ENCODE measurements around the gene TBC1D8.

Gene TBC1D8

GRCh38 chr2:101026923-101027469 is 124.2 kb downstream of the TBC1D8 start:
- DNase-seq (ENCODE audit: low read depth), result no peak

- DNase-seq (ENCODE audit: low read depth), result no peak
Observed at GRCh38 chr2:101026253-101026701, 124.9 kb downstream of the TBC1D8 start.

- DNase-seq (ENCODE audit: low read depth), result no peak
Observed at GRCh38 chr2:101025561-101025960, 125.6 kb downstream of the TBC1D8 start.

- DNase-seq (ENCODE audit: low read depth), result no peak
Observed at GRCh38 chr2:101023327-101024107, 127.7 kb downstream of the TBC1D8 start.

- DNase-seq (ENCODE audit: low read depth), result no peak
Observed at GRCh38 chr2:101022221-101022620, 129.0 kb downstream of the TBC1D8 start.

GRCh38 chr2:101018934-101019333 is 132.2 kb downstream of the TBC1D8 start:
- no peak for DNase-seq (ENCODE audit: low read depth)

GRCh38 chr2:101017371-101017770 is 133.8 kb downstream of the TBC1D8 start:
- no peak for DNase-seq (ENCODE audit: low read depth)

GRCh38 chr2:101014264-101014857 is 136.8 kb downstream of the TBC1D8 start:
- no peak for DNase-seq (ENCODE audit: low read depth)

GRCh38 chr2:101012706-101013181 is 138.4 kb downstream of the TBC1D8 start:
- DNase-seq (ENCODE audit: low read depth), result peak; percentile 8

- no peak for DNase-seq (ENCODE audit: low read depth)
Observed at GRCh38 chr2:101012054-101012705, 139.0 kb downstream of the TBC1D8 start.

- no peak for DNase-seq (ENCODE audit: low read depth)
Observed at GRCh38 chr2:101011152-101011551, 140.0 kb downstream of the TBC1D8 start.

GRCh38 chr2:101007415-101008345 is 143.5 kb downstream of the TBC1D8 start:
- DNase-seq (ENCODE audit: low read depth), result no peak

GRCh38 chr2:101006065-101006715 is 145.0 kb downstream of the TBC1D8 start:
- DNase-seq (ENCODE audit: low read depth), result no peak

- DNase-seq (ENCODE audit: low read depth), result no peak
Observed at GRCh38 chr2:101004620-101005325, 146.4 kb downstream of the TBC1D8 start.

GRCh38 chr2:101003278-101003775 is 147.9 kb downstream of the TBC1D8 start:
- DNase-seq (ENCODE audit: low read depth), result no peak

GRCh38 chr2:101002562-101003277 is 148.5 kb downstream of the TBC1D8 start:
- no peak for DNase-seq (ENCODE audit: low read depth)

GRCh38 chr2:101001691-101002561 is 149.3 kb downstream of the TBC1D8 start, which contains the start of gene RPL31:
TSS of gene RPL31 (plus strand) at chr2:101002289. CDS start at chr2:101002702, 413 bp downstream.
- peak; percentile 95 for DNase-seq (ENCODE audit: low read depth)

GRCh38 chr2:100999995-101000394 is 151.2 kb downstream of the TBC1D8 start:
- no peak for DNase-seq (ENCODE audit: low read depth)
